Activated naive CD8-positive, alpha-beta T cell treated with anti-CD3 and anti-CD28 coated beads, Interleukin-2, amount 10 ng/mL, durations not matched to agents 7 days and 5 days (primary cell): ENCODE data around the gene TMEM63C. TPM values are rescaled to one million over a fixed set of nuclear protein-coding genes. Genes with fewer than 3 reads are reported as not detected.
A peak's percentile ranks its signal among the peaks of the same experiment; 100 is the strongest.

Experiments used
- ATAC-seq: fragments of 150-1000 bp; cut with Tn5 transposase; one replicate; pipeline ENCODE4 v1.10.0; 2021; ENCODE audit warnings: low read depth, moderate library complexity
- POLR2A ChIA-PET: fragments of 350-600 bp; sonication (Branson Sonifier 250); formaldehyde crosslinking; loops from one replicate; lab custom pipeline; 2021; ENCODE audit warnings: antibody characterized with exemption; lab: Charles Lee
- DNase-seq: peaks from one replicate; pipeline ENCODE4 v3.0.0; 2021
- H3K27ac Mint-ChIP-seq: one replicate; pipeline ENCODE4 v1.8.0; 2022; ENCODE audit warnings: mild to moderate bottlenecking, mixed read lengths
- H3K27me3 Mint-ChIP-seq: one replicate; pipeline ENCODE4 v1.8.0; 2022; ENCODE audit warnings: mild to moderate bottlenecking, moderate library complexity, mixed read lengths
- H3K36me3 Mint-ChIP-seq: one replicate; pipeline ENCODE4 v1.8.0; 2021; ENCODE audit warnings: mild to moderate bottlenecking, mixed read lengths
- H3K4me1 Mint-ChIP-seq: one replicate; pipeline ENCODE4 v1.8.0; 2021; ENCODE audit warnings: mixed read lengths
- H3K4me3 Mint-ChIP-seq: one replicate; pipeline ENCODE4 v1.8.0; 2022; ENCODE audit warnings: mild to moderate bottlenecking, moderate library complexity, mixed read lengths
- H3K9me3 Mint-ChIP-seq: one replicate; pipeline ENCODE4 v1.8.0; 2021; ENCODE audit warnings: mixed read lengths
- total RNA-seq, 2 experiments: library from RNA; stranded (reverse); gene quantifications; one replicate each; pipeline ENCODE4 v1.2.3, GENCODE V29; 2021

Gene TMEM63C
- total RNA-seq, 2 experiments from 2014 or later, result 0.48 to 1.4 TPM

DNA sequence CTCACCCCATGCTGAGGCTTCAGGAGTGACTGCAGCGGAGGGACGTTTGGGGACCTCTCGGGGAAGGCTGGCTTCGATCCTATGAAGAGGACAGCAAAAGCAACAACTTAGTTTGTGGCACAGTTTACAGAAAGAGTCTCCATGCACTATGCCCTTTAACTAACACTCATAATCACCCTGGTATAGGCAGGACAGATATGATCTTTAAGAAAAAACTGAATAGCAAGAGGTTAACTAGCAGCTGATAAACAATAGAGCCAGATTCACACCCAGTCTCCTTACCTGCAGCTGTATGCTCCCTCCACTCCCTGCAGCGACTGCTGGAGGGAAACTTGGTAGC, 27.4 kb downstream of the TMEM63C start:
- Mint-ChIP-seq H3K36me3 (no peaks in the 10 kb centered on the region), H3K9me3 (no peaks in the 10 kb centered on the region), H3K27me3 (no peaks in the 10 kb centered on the region), H3K4me3 (no peak overlapping the region), H3K4me1 (no peaks in the 10 kb centered on the region), H3K27ac (no peak overlapping the region)
- ATAC-seq (no peak), DNase-seq (no peak)
- POLR2A ChIA-PET, result no interaction called here

DNA sequence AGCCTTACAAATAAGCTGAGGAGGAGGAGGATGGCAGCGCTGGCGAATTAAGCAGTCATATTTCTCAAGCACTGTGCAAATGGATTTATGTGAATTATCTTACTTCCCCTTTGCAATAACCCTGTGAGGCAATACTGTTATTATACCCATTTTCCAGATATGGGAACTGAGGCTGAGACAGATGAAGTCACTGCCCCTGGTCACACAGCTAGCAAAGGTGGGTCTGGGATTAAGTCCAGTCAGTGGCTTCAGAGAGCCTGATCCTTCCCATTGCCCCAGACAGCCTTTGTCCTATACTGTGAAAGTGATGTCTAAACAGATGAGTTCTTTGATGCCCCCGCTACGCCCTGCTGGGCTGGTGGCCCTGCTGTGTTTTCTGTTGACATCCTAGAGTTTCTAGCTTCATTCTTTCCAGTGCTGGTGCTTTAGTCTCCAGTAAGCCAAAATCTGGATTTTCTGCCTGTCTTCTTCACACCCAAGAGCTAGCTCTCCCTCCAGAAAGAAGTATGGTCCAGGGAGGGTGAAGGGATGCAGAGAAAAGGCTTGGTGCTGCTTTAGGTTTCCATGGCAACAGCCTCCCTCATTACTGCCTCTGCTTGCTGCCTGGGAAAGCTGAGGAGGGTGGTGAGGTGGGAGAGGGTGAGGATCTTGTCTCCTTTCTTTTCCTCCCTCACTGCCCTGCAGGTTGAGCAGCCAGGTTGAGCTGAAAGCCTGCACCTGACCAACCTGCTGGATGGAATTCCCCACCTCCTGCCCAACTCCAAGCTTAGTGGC, 30.7 kb downstream of the TMEM63C start:
- ATAC-seq (no peak), DNase-seq (no peak)
- H3K36me3 Mint-ChIP-seq, result no peaks in the 10 kb centered on the region
- no peak overlapping the region for H3K27ac Mint-ChIP-seq
- H3K9me3 Mint-ChIP-seq, result no peaks in the 10 kb centered on the region
- H3K4me3 Mint-ChIP-seq, result no peak overlapping the region
- H3K27me3 Mint-ChIP-seq, result peaks cover 5% of the 10 kb centered on the region
- POLR2A ChIA-PET, result no interaction called here
- H3K4me1 Mint-ChIP-seq, result no peaks in the 10 kb centered on the region

DNA sequence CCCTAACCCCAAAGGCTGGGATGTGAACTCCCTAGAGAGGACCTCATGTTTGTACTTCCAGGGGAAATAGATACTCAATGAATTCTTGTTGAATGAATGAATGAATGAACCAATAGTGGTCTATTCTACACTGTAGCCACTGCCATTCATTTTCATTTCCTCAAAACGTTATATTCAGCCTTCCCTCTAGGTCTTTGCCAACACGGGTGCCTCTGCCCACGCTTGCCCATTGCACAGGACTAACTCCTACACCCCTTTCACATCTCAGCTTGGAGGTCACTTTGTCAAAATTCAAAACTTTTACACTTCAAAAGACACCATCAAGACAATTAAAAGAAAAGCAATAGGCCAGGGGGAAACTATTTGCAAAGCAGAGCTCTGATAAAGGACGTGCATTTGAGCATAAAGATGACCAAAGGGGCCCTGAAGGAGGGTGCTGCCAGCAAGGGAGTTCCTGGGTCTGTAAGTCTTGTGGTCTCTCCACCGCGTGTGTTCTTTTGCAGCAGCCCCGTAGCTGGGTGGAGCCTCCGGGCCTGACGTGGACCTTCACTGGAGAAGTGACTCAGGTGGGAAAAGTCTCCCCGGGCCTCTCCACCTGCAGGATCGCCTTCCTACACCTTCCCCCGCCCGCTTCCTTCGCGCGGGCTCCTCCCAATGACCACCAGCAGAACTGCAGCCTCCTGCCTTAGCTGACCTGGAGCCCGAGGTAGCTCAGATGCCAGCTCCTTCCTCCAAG, 31.5 kb downstream of the TMEM63C start:
- Mint-ChIP-seq H3K4me3 (no peak overlapping the region), H3K36me3 (no peaks in the 10 kb centered on the region), H3K9me3 (no peaks in the 10 kb centered on the region), H3K4me1 (no peaks in the 10 kb centered on the region), H3K27me3 (peaks cover 5% of the 10 kb centered on the region), H3K27ac (no peak overlapping the region)
- DNase-seq (peak; percentile 58), ATAC-seq (peak; percentile 72)
- POLR2A ChIA-PET, result no interaction called here

DNA sequence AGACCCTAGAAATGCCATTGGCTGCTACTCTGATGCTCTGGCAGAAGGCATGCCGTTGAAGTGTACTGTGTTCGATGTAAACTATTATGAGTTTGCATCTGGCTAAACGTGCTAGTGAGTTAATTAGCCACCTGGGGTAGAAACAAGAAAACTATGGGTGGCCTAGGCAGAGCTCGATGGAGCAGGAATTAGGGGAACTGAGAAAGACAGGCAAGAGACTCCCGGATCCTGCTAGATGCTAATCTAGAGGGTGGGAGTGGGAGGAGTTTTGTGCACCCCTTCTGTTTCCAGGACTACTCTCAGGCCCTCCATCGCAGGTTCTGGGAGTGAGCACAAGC, 32.0 kb downstream of the TMEM63C start:
- H3K27ac Mint-ChIP-seq, result no peak overlapping the region

DNA sequence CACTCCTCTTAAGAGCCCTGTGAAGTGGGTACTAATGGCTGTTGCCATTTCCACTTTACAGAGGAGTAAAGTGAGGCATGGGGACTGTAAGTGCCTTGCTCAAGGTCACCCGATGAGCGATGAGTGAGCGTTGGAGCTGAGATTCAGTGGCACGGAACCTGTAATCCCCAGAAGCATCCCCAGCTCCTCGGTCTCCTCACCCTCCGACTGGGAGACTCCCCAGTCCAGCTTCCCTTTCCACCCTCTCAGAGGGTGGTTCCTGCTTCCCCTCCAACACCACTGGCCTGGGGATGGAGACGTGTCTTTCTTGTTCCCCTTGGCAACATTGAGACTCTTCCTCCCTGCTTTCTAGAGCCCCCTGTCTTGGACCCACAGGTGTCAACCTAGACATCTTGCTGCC, 32.6 kb downstream of the TMEM63C start:
- Mint-ChIP-seq H3K9me3 (no peaks in the 10 kb centered on the region), H3K27ac (no peak overlapping the region), H3K4me3 (no peak overlapping the region), H3K27me3 (peaks cover 5% of the 10 kb centered on the region), H3K4me1 (no peaks in the 10 kb centered on the region), H3K36me3 (no peaks in the 10 kb centered on the region)
- no peak for DNase-seq
- POLR2A ChIA-PET, result no interaction called here
- no peak for ATAC-seq

More for the DNA sequence above, 32.0 kb downstream of the TMEM63C start:
- Mint-ChIP-seq H3K4me3 (no peak overlapping the region), H3K9me3 (no peaks in the 10 kb centered on the region), H3K27me3 (peaks cover 5% of the 10 kb centered on the region), H3K4me1 (no peaks in the 10 kb centered on the region), H3K36me3 (no peaks in the 10 kb centered on the region)
- ATAC-seq (no peak), DNase-seq (no peak)
- POLR2A ChIA-PET, result no interaction called here

DNA sequence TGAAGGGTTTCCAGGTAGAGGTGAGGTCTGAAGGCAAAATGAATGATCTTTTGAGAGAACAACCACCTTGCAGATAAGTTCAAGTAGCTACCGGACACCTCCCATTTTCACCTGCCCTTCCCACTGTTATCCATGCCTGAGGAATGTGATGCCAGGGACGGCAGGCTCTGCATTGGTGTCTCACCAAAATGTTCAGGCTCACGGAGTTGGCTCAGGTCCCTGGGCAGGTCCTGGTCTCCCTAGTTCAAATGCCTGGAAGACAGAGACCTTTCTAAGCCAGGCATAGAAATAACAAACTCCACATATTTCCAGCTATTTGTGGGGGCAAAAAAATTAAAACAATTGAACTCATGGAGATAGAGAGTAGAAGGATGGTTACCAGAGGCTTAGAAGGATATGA, 36.0 kb downstream of the TMEM63C start:
- H3K4me3 Mint-ChIP-seq, result no peak overlapping the region
- ATAC-seq (no peak), DNase-seq (no peak)
- peaks cover 5% of the 10 kb centered on the region for H3K27me3 Mint-ChIP-seq
- H3K9me3 Mint-ChIP-seq, result no peaks in the 10 kb centered on the region
- H3K36me3 Mint-ChIP-seq, result no peaks in the 10 kb centered on the region
- no peak overlapping the region for H3K27ac Mint-ChIP-seq
- no peaks in the 10 kb centered on the region for H3K4me1 Mint-ChIP-seq
- POLR2A ChIA-PET, result no interaction called here

DNA sequence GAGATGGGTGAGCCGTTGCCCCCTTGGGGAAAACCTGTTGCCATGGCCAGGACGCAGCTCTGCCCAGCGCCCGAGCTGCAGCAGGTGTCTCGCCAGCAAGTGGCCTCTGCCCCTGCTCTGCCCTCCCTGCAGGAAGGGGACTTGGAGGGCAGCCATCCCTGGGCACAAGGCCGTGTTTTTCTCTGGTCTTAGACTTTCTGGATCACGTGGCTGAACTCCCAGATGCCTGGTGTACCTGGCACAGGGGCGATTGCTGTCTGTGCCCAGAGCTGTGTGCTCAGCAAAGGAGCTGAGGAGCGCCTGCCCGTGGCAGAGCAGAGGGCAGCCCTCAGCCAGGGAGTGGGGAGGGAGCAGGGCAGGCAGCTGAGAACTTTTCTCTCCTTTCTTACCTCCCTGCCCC, 38.0 kb downstream of the TMEM63C start:
- Mint-ChIP-seq H3K27ac (no peak overlapping the region), H3K4me1 (no peaks in the 10 kb centered on the region), H3K4me3 (no peak overlapping the region), H3K36me3 (no peaks in the 10 kb centered on the region), H3K9me3 (no peaks in the 10 kb centered on the region), H3K27me3 (peaks cover 5% of the 10 kb centered on the region)
- DNase-seq (no peak), ATAC-seq (no peak)
- POLR2A ChIA-PET, result no interaction called here

DNA sequence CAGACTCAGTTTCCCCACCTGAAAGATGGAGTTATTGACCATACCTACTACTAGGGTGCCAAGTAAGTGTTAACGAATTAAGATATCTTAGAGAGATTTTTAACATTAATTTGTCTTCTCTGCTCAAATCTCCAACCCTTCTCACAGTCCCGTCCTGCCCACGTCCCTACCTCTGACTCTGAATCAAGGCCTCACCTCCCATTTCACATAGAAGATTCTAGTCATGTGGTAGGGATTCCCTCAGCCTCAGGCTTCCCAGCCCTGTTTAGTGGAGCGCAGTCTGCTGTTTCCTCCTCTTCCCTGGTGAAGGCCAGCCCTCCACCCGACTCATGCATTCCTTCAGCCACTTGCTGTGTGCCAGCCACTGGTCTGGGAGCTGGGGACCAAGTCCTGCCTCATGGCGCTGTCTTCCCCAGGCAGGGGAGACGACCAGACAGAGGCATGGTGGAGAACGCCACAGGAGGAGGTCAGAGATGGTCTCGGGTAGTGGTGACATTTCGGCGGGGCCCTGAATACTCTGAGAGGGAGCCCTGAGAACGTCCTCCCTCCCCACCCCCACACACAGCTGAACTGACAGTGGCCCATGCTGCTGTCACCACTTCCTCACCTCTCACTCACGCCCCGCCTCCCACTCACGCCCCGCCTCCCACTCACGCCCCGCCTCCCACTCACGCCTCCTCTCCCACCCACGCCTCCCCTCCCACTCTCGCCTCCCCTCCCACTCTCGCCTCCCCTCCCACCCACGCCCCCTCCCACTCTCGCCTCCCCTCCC, 38.8 kb downstream of the TMEM63C start:
- Mint-ChIP-seq H3K4me3 (no peak overlapping the region), H3K36me3 (no peaks in the 10 kb centered on the region), H3K27ac (no peak overlapping the region), H3K9me3 (no peaks in the 10 kb centered on the region), H3K27me3 (peaks cover 5% of the 10 kb centered on the region), H3K4me1 (no peaks in the 10 kb centered on the region)
- ATAC-seq (no peak), DNase-seq (no peak)
- POLR2A ChIA-PET, result no interaction called here

DNA sequence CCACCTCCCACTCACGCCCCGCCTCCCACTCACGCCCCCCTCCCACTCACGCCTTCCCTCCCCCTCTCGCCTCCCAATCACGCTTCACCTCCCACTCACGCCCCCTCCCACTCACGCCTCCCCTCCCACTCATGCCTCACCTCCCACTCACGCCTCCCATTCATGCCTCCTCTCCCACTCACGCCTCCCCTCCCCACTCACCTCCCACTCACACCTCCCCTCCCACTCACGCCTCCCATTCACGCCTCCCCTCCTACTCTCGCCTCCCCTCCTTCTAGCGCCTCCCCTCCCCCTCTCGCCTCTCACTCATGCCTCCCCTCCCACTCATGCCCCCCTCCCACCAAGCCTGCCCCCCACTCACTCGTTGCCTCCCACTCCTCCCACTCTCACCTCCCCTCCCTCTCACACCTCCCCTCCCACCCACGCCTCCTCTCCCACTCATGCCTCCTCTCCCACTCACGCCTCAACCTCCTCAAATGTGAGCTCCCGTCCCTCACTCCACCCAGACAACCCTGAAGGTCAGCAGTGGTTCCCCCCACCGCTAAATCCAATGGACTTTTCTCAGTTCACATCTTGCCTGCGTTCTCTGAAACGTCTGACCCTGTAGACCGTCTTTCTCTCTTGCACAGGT, 39.8 kb downstream of the TMEM63C start:
- no peak for ATAC-seq
- Mint-ChIP-seq H3K9me3 (no peaks in the 10 kb centered on the region), H3K4me3 (no peak overlapping the region), H3K36me3 (no peaks in the 10 kb centered on the region), H3K4me1 (no peaks in the 10 kb centered on the region), H3K27me3 (peaks cover 5% of the 10 kb centered on the region), H3K27ac (no peak overlapping the region)
- no peak for DNase-seq
- POLR2A ChIA-PET, result no interaction called here

DNA sequence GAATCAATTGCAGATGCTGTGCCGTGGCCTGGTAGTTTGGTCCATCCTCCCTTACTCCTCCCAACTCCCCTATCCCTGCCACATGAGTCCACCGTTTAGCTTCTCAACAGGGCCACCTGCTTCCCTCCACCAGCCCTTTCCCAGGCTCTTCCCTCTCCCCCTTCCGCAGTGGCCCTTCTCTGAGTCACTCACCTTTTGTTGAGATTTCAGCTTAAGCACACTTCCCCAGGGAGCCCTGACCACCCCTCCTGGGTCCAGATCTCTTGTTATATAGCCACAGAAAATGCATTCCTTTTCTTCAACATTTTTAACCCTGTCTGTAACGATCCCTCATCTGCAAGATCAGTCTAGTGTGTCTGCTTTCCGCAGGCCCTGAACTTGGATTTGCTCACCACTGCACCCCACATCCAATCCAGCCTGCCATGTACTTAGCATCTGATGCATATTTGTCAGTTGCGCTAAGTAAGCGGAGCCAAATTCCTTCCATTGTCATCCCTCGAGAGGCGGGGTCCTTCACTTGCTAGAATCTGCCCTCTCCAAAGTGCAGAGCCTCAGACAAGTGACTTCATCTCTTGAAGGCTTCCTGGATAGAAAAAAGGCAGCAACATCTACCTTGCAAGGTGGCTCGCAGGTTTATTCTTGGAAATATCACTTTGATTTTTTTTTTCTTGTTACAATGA, 41.1 kb downstream of the TMEM63C start:
- DNase-seq, result no peak
- Mint-ChIP-seq H3K36me3 (no peaks in the 10 kb centered on the region), H3K4me1 (no peaks in the 10 kb centered on the region), H3K27me3 (no peaks in the 10 kb centered on the region), H3K27ac (no peak overlapping the region), H3K9me3 (no peaks in the 10 kb centered on the region), H3K4me3 (no peak overlapping the region)
- ATAC-seq, result no peak
- POLR2A ChIA-PET, result no interaction called here

DNA sequence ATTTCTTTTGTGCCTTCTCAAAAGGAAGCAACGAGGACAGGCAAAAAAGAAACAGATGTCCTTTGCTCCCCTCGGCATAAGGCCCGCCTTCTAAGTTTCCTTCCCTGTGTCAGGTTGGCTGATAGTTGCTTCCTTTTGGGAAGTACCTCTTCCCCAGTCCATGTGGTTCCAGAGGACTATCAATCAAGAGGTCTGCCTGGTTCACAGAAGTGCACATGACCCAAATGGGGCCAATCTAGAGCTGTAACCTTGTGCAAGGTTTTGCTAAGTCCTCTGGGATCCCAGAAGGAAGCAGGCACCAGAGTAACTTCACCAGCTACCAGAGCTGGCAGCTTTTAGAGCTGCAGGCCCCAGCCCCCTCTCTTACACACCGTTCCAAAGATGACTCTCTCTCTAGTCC, 42.6 kb downstream of the TMEM63C start:
- Mint-ChIP-seq H3K27ac (no peak overlapping the region), H3K9me3 (no peaks in the 10 kb centered on the region), H3K4me3 (no peak overlapping the region), H3K4me1 (no peaks in the 10 kb centered on the region), H3K27me3 (no peaks in the 10 kb centered on the region), H3K36me3 (no peaks in the 10 kb centered on the region)
- ATAC-seq (no peak), DNase-seq (no peak)
- POLR2A ChIA-PET, result no interaction called here

DNA sequence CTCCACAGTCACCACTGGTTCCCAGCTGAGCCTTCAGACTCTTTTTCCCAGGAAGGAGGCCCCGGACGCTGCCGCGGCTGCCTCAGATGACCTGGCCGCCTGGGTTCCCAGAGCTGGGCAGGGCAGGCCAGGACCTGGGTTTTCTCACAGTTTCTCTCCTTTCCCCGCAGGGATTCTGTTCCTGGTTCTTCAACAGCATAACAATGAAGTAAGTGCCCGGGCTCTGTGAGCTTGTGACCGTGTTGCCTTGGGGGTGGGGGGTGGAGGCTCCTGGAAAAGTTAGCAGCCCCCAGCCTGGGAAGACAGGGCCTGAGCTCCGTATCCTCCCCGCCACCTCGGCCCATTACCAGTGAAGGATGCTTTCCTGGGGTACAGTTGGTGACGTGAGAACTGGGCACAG, 43.7 kb downstream of the TMEM63C start:
- ATAC-seq (no peak), DNase-seq (no peak)
- no peaks in the 10 kb centered on the region for H3K4me1 Mint-ChIP-seq
- H3K27me3 Mint-ChIP-seq, result no peaks in the 10 kb centered on the region
- no peaks in the 10 kb centered on the region for H3K9me3 Mint-ChIP-seq
- POLR2A ChIA-PET, result no interaction called here
- no peak overlapping the region for H3K27ac Mint-ChIP-seq
- H3K4me3 Mint-ChIP-seq, result no peak overlapping the region
- no peaks in the 10 kb centered on the region for H3K36me3 Mint-ChIP-seq

DNA sequence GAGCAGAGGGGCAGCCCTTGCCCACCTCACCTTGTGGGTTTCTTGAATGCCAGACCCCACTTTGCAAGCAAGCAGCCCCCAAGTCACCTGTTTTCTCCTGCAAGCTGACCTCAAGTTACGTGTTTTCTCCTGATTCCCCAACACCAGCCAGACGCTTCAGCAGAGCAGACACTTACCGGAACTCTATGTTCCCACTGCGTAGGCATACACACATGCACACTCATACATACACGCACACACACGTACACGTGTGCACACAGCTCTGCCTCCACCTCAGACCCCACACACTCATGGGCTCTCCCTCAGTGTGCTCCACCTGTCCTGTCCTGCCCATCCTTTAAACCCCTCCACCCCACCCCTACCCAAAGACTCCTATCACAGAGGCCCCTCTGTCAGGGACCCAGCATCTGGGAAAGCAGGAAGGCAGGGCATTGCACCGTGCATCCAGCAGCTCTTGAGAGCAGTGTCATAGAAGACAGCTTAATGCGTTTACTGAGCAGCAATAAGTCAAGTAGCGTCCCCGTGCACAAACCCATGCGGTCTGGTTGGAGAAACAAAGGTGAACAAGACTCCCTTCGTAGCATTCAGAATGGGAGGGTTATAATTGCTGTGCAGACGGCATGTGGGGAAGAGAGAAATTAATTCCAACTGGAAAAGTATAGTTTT, 44.4 kb downstream of the TMEM63C start:
- H3K27ac Mint-ChIP-seq, result no peak overlapping the region
- no peak overlapping the region for H3K4me3 Mint-ChIP-seq
- H3K4me1 Mint-ChIP-seq, result no peaks in the 10 kb centered on the region
- no peaks in the 10 kb centered on the region for H3K36me3 Mint-ChIP-seq
- H3K27me3 Mint-ChIP-seq, result no peaks in the 10 kb centered on the region
- no peaks in the 10 kb centered on the region for H3K9me3 Mint-ChIP-seq
- POLR2A ChIA-PET, result no interaction called here
- ATAC-seq, result no peak
- no peak for DNase-seq
